ENCODE results near the gene MYCBPAP.

GRCh38 chr17:50546701-50547034 is 38.4 kb downstream of the MYCBPAP start:
- TF ChIP-seq CTCF (IDR thresholded peaks at IDR 0.05) (no peak), POLR2A (IDR thresholded peaks at IDR 0.05) (no peak)
